DOHH2 (cell line): ENCODE data around the gene SLAMF7.

ENCODE experiments used
- EZH2phosphoT487 ChIP-seq: fragments of 200-600 bp; sonication (generic); IDR thresholded peaks from 2 replicates; pipeline ENCODE4 v1.6.1; 2017; ENCODE audit warnings: borderline replicate concordance, mild to moderate bottlenecking, antibody characterized with exemption, low read length, moderate library complexity, mixed read lengths
- TF ChIP-seq, protein P1 (sequence below): fragments of 200-600 bp; sonication (generic); IDR thresholded peaks from one replicate; pipeline ENCODE4 v1.5.1; 2014; ENCODE audit warnings: antibody characterized with exemption, mild to moderate bottlenecking, low read depth, low read length; ENCODE audit not compliant: poor library complexity, severe bottlenecking

DNA sequence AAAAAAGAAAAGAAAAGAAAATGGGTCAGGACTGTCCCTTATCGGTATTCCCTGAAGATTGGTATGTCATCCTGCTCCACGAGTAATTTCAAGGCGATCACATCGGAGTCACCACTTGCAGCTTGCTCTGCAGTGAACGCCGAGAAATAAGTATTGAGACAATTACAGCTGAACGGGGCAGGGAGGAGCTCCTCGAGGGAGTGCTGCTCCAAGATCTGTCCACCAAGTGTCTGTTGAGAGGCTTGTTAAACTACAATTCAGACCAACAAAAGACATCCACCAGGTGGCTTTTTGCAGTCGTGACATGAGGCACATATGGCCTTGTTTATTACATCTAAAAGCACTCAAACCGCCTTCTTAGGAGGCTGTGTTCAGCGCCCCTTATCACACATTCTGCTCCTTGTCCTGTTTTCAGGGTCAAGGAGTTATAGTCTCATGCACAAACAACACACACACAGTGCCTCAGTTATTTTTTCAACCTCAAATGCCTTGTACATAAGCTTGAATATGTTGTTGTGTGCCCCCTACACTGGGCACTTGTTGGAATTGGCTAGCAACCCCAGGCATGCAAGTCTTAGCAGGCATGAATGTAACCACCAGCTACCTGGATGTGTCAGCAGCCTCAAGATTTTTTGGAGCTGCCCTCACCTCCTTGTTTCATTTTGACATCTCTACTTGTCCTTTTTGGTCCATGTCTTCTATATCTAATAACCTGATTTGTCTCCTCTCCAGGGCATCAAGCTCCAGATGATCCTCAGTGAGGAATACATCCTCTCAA is 14.4 kb upstream of the SLAMF7 start:
- no peak for TF ChIP-seq EZH2phosphoT487
- TF ChIP-seq, protein P1, sequence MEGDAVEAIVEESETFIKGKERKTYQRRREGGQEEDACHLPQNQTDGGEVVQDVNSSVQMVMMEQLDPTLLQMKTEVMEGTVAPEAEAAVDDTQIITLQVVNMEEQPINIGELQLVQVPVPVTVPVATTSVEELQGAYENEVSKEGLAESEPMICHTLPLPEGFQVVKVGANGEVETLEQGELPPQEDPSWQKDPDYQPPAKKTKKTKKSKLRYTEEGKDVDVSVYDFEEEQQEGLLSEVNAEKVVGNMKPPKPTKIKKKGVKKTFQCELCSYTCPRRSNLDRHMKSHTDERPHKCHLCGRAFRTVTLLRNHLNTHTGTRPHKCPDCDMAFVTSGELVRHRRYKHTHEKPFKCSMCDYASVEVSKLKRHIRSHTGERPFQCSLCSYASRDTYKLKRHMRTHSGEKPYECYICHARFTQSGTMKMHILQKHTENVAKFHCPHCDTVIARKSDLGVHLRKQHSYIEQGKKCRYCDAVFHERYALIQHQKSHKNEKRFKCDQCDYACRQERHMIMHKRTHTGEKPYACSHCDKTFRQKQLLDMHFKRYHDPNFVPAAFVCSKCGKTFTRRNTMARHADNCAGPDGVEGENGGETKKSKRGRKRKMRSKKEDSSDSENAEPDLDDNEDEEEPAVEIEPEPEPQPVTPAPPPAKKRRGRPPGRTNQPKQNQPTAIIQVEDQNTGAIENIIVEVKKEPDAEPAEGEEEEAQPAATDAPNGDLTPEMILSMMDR: no peak
